ENCODE measurements around the gene PLB1.
"Not testable (repeated sequence)": the region's sequence is repeated elsewhere in the genome, so short reads cannot be mapped to it uniquely, and the experiment has no call there.

PLB1 gene

GRCh38 chr2:28469947-28470535 is 25.8 kb upstream of the PLB1 start:
- DNase-seq: no peak

- no peak for DNase-seq
Measured at GRCh38 chr2:28470759-28471158, 25.1 kb upstream of the PLB1 start.

- DNase-seq: no peak
Measured at GRCh38 chr2:28471214-28471613, 24.6 kb upstream of the PLB1 start.

- DNase-seq: no peak
Measured at GRCh38 chr2:28471701-28472236, 24.1 kb upstream of the PLB1 start.

- not testable (repeated sequence) for DNase-seq
Measured at GRCh38 chr2:28472641-28473040, 23.2 kb upstream of the PLB1 start.

GRCh38 chr2:28475088-28475595 is 20.7 kb upstream of the PLB1 start:
- no peak for DNase-seq

- no peak for DNase-seq
Measured at GRCh38 chr2:28477087-28477486, 18.8 kb upstream of the PLB1 start.

GRCh38 chr2:28477645-28478044 is 18.2 kb upstream of the PLB1 start:
- no peak for DNase-seq

GRCh38 chr2:28480403-28481049 is 15.3 kb upstream of the PLB1 start:
- DNase-seq: peak in 1 of 2 experiments; percentile 28

- DNase-seq: no peak
Measured at GRCh38 chr2:28481905-28482304, 14.0 kb upstream of the PLB1 start.

- no peak for DNase-seq
Measured at GRCh38 chr2:28484835-28485234, 11.0 kb upstream of the PLB1 start.

- DNase-seq: peak in 1 of 2 experiments; percentile 6
Measured at GRCh38 chr2:28486526-28486925, 9.3 kb upstream of the PLB1 start.

GRCh38 chr2:28487258-28487657 is 8.6 kb upstream of the PLB1 start:
- DNase-seq: peak in 1 of 2 experiments; percentile 1

- DNase-seq: peak in 1 of 2 experiments; percentile 1
Measured at GRCh38 chr2:28488083-28488830, 7.6 kb upstream of the PLB1 start.

- no peak for DNase-seq
Measured at GRCh38 chr2:28488858-28489575, 6.8 kb upstream of the PLB1 start.

GRCh38 chr2:28490558-28490957 is 5.3 kb upstream of the PLB1 start:
- no peak for DNase-seq

GRCh38 chr2:28492282-28492681 is 3.6 kb upstream of the PLB1 start:
- no peak for DNase-seq

GRCh38 chr2:28493636-28494035 is 2.2 kb upstream of the PLB1 start:
- no peak for DNase-seq

GRCh38 chr2:28496781-28497180 is 921 bp downstream of the PLB1 start:
- DNase-seq: no peak

- no peak for DNase-seq
Measured at GRCh38 chr2:28497206-28497605, 1.3 kb downstream of the PLB1 start.

GRCh38 chr2:28499282-28499681 is 3.4 kb downstream of the PLB1 start:
- no peak for DNase-seq

- DNase-seq: no peak
Measured at GRCh38 chr2:28505361-28505760, 9.5 kb downstream of the PLB1 start.

All from activated T-cell treated with anti-CD3 and anti-CD28 coated beads, Interleukin-2, amount 50 U/mL, for 48 hours (primary cell).